ENCODE data around the gene TLN1.

The TLN1 gene

GRCh38 chr9:35674025-35674361 is 58.0 kb downstream of the TLN1 start:
- DNase-seq (ENCODE audit: low read depth) = no peak
- no peak for TF ChIP-seq CTCF (conservative IDR thresholded peaks at IDR 0.05; ENCODE audit: control insufficient read depth, insufficient read depth, low read depth, low read length)
- H3K4me3 ChIP-seq (ENCODE audit: control insufficient read depth, low read depth, low read length) = no peak overlapping the region

- no peak for TF ChIP-seq CTCF (conservative IDR thresholded peaks at IDR 0.05; ENCODE audit: control insufficient read depth, insufficient read depth, low read depth, low read length)
- DNase-seq (ENCODE audit: low read depth) = no peak
- H3K4me3 ChIP-seq (ENCODE audit: control insufficient read depth, low read depth, low read length) = no peak within 1 kb of the TSS
These were observed 58.6 kb downstream of the TLN1 start, which contains the start of gene CA9 for GRCh38 chr9:35673132-35674024. Gene CA9, plus strand, starts transcription at chr9:35673928. Its CDS starts 32 bp downstream, at chr9:35673960.

- no peak for TF ChIP-seq CTCF (conservative IDR thresholded peaks at IDR 0.05; ENCODE audit: control insufficient read depth, insufficient read depth, low read depth, low read length)
- no peak overlapping the region for H3K4me3 ChIP-seq (ENCODE audit: control insufficient read depth, low read depth, low read length)
- peak; percentile 74 for DNase-seq (ENCODE audit: low read depth)
These were observed 62.5 kb downstream of the TLN1 start for GRCh38 chr9:35669331-35670145.

GRCh38 chr9:35667939-35668338 is 64.1 kb downstream of the TLN1 start:
- DNase-seq (ENCODE audit: low read depth) = no peak
- TF ChIP-seq CTCF (conservative IDR thresholded peaks at IDR 0.05; ENCODE audit: control insufficient read depth, insufficient read depth, low read depth, low read length) = no peak
- H3K4me3 ChIP-seq (ENCODE audit: control insufficient read depth, low read depth, low read length) = no peak overlapping the region

GRCh38 chr9:35666549-35666948 is 65.4 kb downstream of the TLN1 start:
- DNase-seq (ENCODE audit: low read depth) = no peak
- TF ChIP-seq CTCF (conservative IDR thresholded peaks at IDR 0.05; ENCODE audit: control insufficient read depth, insufficient read depth, low read depth, low read length) = no peak
- H3K4me3 ChIP-seq (ENCODE audit: control insufficient read depth, low read depth, low read length) = no peak overlapping the region

GRCh38 chr9:35666045-35666444 is 66.0 kb downstream of the TLN1 start:
- H3K4me3 ChIP-seq (ENCODE audit: control insufficient read depth, low read depth, low read length) = no peak overlapping the region
- TF ChIP-seq CTCF (conservative IDR thresholded peaks at IDR 0.05; ENCODE audit: control insufficient read depth, insufficient read depth, low read depth, low read length) = no peak
- DNase-seq (ENCODE audit: low read depth) = no peak
